Medulla oblongata (tissue), 1 donor: ENCODE measurements around the gene ITGB7.
A peak's percentile ranks its signal among the peaks of the same experiment; 100 is the strongest.

Source experiments
- DNase-seq: peaks from one replicate; pipeline ENCODE4 v3.0.0-alpha.2; 2015; ENCODE audit errors: extremely low spot score

Gene ITGB7

GRCh38 chr12:53231921-53232645 lies 25.0 kb upstream of the ITGB7 start, which contains the start of gene RARG:
Gene RARG, minus strand, starts transcription at chr12:53232209. Its CDS starts 4,664 bp downstream, at chr12:53227545.
- DNase-seq: peak; percentile 64

- no peak for DNase-seq
Measured at GRCh38 chr12:53231671-53231920, 24.5 kb upstream of the ITGB7 start.

GRCh38 chr12:53230108-53230845 lies 23.2 kb upstream of the ITGB7 start:
- DNase-seq: no peak

GRCh38 chr12:53229454-53229853 lies 22.4 kb upstream of the ITGB7 start:
- DNase-seq: no peak

- DNase-seq: no peak
Measured at GRCh38 chr12:53227836-53228235, 20.8 kb upstream of the ITGB7 start.

GRCh38 chr12:53227341-53227740 lies 20.3 kb upstream of the ITGB7 start:
- DNase-seq: no peak

- no peak for DNase-seq
Measured at GRCh38 chr12:53226815-53227214, 19.8 kb upstream of the ITGB7 start.

- no peak for DNase-seq
Measured at GRCh38 chr12:53225635-53226424, 18.8 kb upstream of the ITGB7 start.

- DNase-seq: peak; percentile 30
Measured at GRCh38 chr12:53224897-53225634, 18.0 kb upstream of the ITGB7 start.

- no peak for DNase-seq
Measured at GRCh38 chr12:53224061-53224896, 17.2 kb upstream of the ITGB7 start.

GRCh38 chr12:53223389-53224060 lies 16.5 kb upstream of the ITGB7 start:
- DNase-seq: peak; percentile 81

- peak; percentile 12 for DNase-seq
Measured at GRCh38 chr12:53222806-53223261, 15.8 kb upstream of the ITGB7 start.

GRCh38 chr12:53222170-53222721 lies 15.2 kb upstream of the ITGB7 start:
- peak; percentile 35 for DNase-seq

- peak; percentile 72 for DNase-seq
Measured at GRCh38 chr12:53221203-53222080, 14.4 kb upstream of the ITGB7 start.

- DNase-seq: peak; percentile 88
Measured at GRCh38 chr12:53220694-53221202, 13.7 kb upstream of the ITGB7 start.

GRCh38 chr12:53219956-53220693 lies 13.1 kb upstream of the ITGB7 start:
- DNase-seq: peak; percentile 66

- peak; percentile 25 for DNase-seq
Measured at GRCh38 chr12:53219292-53219955, 12.4 kb upstream of the ITGB7 start.
